Measurements from ENCODE around the gene EME1. TPM values are rescaled to one million over a fixed set of nuclear protein-coding genes. Genes with fewer than 3 reads are reported as not detected.

EME1 gene
- total and polyA plus RNA-seq, 10 of the 15 experiments (the other 5 are each of a cell fraction or from before 2014, with no cell fraction given) = 13.8 to 40.5 (median 22.0) TPM

DNA sequence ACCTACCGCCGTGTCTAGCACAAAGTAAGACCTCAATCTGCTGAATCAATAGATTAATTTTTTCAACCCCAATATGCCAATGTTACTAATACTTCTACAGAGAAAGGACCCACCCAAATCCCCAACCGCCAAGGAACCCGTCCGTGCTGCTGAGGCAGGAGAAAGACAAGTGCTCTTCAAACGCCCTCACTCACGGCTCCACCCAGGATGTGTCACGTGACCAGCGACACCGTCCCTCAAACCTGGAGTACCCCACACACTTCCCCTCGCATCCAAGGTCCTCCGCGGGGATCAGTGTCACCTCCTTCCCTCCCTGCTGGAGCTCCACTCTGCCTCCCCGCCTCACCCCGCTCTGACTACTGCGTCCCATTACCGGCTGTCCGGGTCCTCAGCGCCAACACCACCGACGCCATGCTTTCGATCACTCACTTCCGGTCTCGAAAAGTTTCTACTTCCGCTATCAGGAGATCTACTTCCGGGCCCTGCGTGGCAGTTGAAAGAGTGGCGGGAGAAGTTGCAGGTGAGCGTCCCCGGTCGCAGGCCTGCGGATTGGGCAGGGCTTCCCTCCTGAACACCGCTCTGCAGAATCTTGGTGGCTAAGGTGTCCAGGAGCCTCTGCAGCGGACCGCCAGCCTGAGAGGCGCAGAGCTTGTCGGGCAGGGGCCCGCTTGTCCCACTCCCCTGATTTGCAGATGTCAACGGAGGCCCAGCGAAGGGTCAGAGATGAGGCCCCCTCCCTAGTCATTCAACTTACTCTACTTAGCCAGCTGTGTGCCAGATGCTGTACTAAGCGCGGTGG is at the start of gene EME1, which contains the start of gene MRPL27 (continued):
- no peak for TF ChIP-seq STAT3 (IDR thresholded peaks at IDR 0.05; ENCODE audit: low read depth, low read length)
- TF ChIP-seq ZNF274 (IDR thresholded peaks at IDR 0.05; ENCODE audit: insufficient read depth, insufficient read length) = no peak
- TF ChIP-seq RBBP5 (conservative IDR thresholded peaks at IDR 0.05) = no peak
- TF ChIP-seq NFYB (IDR thresholded peaks at IDR 0.05; ENCODE audit: insufficient read depth, low read depth, low read length) = no peak
- TF ChIP-seq ELK1 (IDR thresholded peaks at IDR 0.05; ENCODE audit: low read depth, low read length) = peak; percentile 85
- TF ChIP-seq LARP7 (IDR thresholded peaks at IDR 0.05) = no peak
- peak; percentile 49; the same call in 1 of the 2 replicates for TF ChIP-seq SREBF1 (IDR thresholded peaks at IDR 0.05; ENCODE audit: low read length)
- peak; percentile 97 for TF ChIP-seq RELB (IDR thresholded peaks at IDR 0.05; ENCODE audit: low read depth)
- peak; percentile 40 for TF ChIP-seq SIX5 (IDR thresholded peaks at IDR 0.05; ENCODE audit: low read depth, low read length, severe bottlenecking)
- peak; percentile 74 for TF ChIP-seq ZBTB11 (CRISPR knock-in tag; IDR thresholded peaks at IDR 0.05)
- 0 out of 2 replicates have a peak, but pooled peaks have one; percentile 13 for TF ChIP-seq IRF4 (IDR thresholded peaks at IDR 0.05; ENCODE audit: low read depth, low read length)
- TF ChIP-seq SKIL (IDR thresholded peaks at IDR 0.05; ENCODE audit: low read depth, poor library complexity, severe bottlenecking) = no peak
- TF ChIP-seq, protein P1, sequence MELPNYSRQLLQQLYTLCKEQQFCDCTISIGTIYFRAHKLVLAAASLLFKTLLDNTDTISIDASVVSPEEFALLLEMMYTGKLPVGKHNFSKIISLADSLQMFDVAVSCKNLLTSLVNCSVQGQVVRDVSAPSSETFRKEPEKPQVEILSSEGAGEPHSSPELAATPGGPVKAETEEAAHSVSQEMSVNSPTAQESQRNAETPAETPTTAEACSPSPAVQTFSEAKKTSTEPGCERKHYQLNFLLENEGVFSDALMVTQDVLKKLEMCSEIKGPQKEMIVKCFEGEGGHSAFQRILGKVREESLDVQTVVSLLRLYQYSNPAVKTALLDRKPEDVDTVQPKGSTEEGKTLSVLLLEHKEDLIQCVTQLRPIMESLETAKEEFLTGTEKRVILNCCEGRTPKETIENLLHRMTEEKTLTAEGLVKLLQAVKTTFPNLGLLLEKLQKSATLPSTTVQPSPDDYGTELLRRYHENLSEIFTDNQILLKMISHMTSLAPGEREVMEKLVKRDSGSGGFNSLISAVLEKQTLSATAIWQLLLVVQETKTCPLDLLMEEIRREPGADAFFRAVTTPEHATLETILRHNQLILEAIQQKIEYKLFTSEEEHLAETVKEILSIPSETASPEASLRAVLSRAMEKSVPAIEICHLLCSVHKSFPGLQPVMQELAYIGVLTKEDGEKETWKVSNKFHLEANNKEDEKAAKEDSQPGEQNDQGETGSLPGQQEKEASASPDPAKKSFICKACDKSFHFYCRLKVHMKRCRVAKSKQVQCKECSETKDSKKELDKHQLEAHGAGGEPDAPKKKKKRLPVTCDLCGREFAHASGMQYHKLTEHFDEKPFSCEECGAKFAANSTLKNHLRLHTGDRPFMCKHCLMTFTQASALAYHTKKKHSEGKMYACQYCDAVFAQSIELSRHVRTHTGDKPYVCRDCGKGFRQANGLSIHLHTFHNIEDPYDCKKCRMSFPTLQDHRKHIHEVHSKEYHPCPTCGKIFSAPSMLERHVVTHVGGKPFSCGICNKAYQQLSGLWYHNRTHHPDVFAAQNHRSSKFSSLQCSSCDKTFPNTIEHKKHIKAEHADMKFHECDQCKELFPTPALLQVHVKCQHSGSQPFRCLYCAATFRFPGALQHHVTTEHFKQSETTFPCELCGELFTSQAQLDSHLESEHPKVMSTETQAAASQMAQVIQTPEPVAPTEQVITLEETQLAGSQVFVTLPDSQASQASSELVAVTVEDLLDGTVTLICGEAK (IDR thresholded peaks at IDR 0.05; ENCODE audit: borderline replicate concordance) = peak; percentile 99
- peak; percentile 97 for TF ChIP-seq PML (IDR thresholded peaks at IDR 0.05; ENCODE audit: low read length)
- no peak for TF ChIP-seq FOXM1 (IDR thresholded peaks at IDR 0.05; ENCODE audit: low read depth, low read length)
- 0 out of 2 replicates have a peak, but pooled peaks have one; percentile 38 for TF ChIP-seq RCOR1 (conservative IDR thresholded peaks at IDR 0.05; ENCODE audit: low read depth, low read length)
- 0 out of 2 replicates have a peak, but pooled peaks have one; percentile 50 for TF ChIP-seq MYB (IDR thresholded peaks at IDR 0.05; ENCODE audit: borderline replicate concordance, low read depth, low read length)

Measured in GM12878 (cell line).